NCI-H526 treated with DMSO at 0.1 percent for 48 hours (cell line): ENCODE data around the gene FRYL.

Experiments
- DNase-seq: peaks from one replicate; lab custom pipeline; 2025; lab: John Stamatoyannopoulos, UW

FRYL gene

DNA sequence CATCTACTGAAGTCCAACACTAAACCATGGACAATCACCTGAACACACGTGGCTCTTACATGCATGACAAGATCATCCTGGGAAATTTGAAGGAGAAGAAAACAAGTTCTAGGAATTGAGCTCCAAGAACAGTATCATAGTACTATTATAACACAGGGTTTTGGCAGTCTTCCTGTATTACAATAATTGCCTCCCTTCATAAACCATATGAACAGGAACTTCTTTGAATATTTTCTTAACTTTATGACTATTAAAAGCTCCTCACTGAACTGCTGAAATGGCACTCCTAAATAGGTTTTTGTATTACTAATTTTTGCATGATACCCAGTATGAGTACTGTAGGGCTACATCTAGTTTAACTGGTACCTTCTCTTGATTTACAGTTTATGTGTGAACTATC lies 160.0 kb downstream of the FRYL start:
- no peak for DNase-seq

DNA sequence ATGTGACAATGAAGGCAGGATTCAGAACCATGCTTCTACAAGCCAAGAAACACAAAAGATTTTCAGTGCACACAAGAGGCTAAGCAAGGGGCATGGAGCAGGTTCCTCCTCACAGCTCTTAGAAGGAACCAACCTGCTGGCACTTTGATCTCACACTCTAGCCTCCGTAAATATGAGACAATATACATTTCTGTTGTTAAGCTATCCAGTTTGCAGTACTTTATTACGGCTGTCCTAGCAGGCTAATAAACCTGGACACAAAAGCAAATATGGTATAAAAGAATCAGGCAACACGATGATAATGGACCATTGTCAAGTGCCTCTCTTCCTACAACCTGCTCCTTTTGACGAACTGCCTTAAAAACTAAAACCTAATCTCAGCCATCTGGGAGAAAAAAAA lies 175.6 kb downstream of the FRYL start:
- no peak for DNase-seq

DNA sequence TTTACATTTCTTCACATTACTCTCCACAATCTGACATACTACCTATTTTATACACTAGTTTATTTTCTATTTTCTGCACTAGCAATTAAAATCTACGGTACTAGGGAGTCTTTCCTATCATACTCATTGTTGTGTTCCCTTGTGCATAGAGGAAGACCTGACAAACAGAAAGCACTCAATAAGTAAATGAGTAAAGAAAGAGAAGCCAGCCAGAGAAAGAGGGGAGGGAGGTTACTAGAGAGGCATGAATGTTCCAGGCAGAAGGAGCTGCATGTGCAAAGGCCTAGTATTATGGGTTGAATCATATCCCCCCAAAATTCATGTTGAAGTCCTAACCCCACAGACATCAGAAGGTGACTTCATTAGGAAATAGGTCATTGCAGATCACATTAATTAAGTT lies 176.0 kb downstream of the FRYL start:
- no peak for DNase-seq

DNA sequence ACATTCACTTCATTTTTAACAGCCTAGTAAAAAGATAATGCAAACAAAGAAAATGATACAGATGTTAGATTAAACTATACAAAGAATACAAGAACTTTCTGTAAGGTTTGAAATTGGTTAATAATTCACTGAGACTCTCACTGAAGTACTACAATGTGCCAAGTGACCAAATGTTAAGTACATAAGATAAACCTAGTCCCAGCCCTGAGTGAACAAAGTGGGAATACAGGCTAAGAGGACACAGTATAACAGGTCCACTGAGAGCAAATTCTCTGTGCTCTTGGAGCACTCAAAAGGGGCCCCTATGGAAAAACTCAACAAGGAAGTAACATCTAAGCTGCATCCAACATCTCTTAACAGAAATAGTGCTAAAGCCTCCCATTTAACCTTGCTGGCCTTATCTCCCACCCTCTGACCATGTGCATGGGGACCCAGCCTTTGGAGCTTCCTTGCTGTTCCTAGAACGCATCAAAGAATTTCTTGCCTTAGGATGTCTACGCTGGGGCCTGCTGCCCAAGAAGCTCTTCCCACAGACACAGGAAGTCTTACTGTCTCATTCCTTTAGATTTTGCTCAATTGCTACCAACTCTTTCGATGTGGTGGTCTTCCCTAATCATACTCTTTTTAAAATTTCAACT lies 176.6 kb downstream of the FRYL start:
- no peak for DNase-seq

DNA sequence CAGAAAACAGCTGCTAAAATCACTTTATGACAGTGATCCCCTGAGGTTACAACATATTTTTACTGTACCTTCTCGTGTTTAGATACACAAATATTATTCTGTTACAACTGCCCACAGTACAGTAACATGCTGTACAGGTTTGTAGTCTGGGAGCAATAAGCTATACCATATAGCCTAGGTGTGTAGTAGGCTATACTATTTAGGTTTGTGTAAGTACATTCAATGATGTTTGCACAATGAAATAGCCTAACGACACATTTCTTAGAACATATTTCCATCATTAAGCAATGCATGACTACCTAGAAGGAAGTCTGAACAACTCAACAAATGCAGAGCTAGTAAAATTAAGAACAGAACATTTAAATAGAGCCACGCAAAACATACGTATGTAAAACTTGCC lies 177.3 kb downstream of the FRYL start:
- DNase-seq, result peak; percentile 87

DNA sequence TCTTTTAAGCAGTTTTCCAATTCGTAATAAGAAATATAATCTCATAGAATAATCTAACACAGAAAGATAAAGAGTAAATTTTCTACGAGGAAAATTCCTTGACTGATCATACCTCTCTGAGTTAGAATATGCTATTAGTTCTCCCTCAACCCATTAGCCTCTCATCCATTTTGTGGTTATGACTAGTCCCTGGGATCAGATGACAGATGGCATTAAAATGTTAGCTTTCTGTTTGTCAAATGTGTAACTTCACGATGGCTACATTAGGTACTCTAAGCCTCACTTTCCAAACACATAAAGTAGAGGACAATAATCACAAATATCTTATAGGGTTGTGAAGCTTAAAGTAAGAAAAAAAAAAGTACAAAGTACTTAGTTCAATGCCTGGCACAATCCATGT lies 177.9 kb downstream of the FRYL start:
- peak; percentile 56 for DNase-seq

DNA sequence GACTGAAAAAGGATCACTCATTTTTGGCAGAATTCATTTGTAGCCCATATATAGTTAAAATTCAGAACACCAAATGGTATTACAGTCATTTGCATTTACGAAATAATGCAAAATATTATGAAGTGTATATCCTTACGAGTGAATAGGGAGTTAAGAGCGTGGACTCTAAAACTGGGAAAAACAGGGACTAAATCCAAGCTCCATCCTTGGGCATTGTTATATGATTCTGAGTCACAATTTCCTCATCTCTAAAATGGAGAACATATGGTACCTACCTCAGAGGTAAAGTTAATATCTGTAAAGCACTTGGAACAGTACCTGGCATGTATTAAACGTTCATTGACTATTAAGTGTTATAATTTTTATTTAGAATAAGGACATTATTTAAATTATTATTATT lies 183.7 kb downstream of the FRYL start:
- no peak for DNase-seq

DNA sequence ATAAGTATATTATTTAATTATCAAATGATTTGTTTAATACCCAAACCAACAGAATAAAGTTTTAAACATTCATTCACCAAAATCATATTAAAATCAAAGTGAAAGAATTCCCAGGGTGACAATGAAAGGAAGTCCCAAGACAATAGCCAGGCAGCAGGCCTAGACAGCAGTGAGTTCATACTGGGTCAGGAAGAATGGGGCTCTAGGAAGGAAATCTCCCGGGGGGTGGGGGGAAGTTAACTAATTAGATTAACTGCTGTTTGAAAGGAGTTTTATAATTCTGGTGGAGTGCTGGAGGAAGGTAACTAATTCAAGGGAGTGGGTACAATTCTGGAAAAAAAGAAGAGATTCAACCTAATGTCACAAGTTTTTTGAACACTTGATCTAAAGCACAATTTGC lies 185.9 kb downstream of the FRYL start:
- DNase-seq, result no peak

DNA sequence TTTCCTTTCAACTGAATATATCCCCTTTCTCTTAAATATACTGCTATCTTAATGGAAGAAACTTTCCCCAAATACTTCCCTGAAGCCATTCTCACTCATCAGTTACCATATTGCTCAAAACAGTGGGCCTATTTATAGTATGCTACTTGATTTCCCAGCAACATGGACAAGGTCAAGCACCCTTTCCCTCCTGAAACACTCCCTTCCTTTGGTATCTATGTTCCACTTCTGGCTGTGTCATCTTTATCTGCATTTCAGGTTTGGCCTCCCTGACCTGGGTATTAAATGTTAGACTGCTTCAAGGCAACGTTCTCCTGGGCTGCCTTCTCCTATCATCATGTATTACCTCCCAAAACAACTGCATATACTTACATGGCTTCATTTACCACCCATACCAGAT lies 188.7 kb downstream of the FRYL start:
- no peak for DNase-seq

DNA sequence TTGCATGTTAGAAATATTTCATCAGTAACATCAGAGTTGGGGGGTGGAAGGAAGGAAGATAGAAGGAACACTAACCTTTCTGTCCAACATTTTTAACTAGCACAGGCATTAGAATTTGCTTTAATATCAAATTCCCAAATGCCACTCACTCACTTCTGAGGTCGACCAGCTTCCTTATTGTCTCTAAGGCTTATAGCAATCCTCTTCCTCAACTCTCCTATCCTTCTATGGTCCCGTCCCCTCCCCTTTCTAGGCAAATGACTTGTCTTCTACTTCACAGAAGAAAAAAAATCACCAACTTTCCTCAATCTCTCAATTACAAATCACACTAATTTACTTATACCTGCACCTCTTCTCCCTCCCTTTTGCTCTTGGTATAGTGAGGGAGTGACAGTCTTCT lies 189.2 kb downstream of the FRYL start:
- no peak for DNase-seq

DNA sequence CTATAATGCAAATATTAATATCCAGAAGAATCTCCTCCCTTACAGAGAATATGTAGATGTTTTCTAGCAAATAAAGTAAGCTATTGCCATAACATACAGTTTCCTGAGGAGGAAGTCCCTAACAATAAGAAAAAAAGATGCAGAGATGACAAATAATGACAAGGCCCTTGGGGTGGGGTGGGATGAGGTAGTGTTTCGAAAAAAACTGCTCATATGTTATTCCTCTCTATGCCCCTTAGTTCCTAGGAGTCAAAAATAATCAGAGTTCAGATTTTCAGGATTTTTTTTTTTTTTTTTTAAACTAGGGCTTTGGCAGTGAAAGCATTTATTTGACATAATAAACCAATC lies 191.0 kb downstream of the FRYL start:
- DNase-seq, result no peak

DNA sequence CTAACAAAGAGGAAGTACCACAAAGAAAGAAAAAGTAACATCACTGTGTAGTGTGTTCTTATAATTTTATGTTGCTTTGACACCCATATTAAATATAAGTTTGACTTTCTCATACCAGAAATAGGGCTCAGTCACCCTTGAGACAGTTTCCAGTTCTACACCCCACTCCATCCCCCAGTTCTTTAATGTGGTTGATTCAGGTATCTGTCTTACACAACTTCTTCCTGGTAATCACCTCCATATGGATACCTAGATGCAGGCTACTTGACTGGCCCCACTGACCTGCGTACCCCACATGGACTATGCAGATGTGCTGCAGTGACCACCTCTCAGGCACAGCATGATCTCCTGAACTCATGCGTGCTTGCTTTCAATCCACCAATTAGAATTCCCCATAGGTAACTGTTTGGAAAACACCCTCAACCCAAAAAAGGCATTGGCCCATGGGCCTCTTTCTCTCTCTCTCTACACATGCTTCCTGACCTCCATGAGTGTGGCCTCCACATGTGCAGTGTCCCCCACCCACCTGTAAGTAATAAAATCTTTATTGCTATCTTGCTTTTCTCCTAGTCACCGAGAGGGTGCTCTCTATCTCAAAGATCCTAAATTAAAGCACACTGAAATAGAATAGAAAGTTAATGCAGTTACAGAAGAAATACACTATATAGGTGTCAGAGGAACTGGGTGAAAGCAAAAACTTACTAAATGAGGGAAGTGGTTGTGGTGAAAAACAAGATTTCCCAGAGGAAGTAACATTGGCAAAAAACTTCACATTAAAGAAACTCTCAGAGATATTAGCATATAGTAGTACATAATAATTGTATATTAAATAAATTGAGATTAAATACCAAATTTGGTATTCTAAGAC lies 191.6 kb downstream of the FRYL start:
- DNase-seq, result no peak

DNA sequence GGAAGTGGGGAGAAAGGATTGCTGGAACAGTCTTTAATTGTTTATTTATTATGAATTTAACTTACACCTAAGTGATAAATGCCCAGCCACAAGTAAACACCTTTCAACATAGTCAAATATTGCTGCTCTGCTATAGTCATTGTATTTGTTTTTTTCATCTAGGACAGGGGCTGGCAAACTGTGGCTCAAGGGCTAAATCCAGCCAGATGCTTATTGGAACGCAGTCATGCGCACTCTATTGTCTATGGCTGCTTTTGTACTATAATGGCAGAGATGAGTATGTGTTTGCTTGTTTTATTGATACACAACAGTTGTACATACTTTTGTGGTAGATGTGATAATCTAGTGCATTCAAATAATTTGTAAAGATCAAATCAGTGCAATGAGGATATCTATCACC lies 194.7 kb downstream of the FRYL start:
- DNase-seq, result no peak

DNA sequence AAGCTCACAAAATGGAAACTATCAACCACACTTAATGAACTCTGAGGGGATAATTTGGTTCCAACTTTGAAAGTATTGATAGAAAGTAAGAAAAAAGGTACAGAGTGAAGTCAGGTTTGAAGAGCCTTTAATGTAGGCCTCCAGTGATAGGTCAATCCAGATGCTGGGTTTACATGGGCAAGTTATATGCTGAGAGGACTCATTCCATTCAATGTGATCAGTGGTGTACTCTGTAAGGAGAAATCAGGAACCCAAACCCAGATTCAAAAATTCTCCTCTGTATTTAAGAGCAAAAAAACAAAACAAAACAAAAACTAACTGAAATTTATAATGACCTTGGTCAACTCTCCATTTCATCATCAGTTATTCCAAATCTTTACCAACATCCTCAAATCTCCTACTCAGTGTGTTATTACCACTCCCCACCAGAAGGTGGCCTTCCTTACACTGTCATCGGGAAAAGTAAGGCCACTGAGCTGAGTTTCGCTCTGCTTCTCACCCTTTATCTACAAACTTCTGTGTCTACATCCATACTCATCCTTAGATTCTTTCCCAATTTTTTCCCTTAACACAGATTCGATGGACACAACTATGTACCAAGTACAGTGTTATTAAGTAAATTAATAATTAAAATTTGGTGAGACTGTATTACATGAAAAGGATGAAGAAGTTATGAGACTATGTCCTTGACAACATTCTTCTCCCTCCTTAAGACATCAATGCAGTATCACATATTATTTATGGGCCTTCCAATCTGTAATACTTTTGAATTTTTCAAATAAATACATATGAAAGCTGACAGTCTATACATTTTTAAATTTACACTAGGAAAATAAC lies 201.7 kb downstream of the FRYL start:
- peak; percentile 32 for DNase-seq

DNA sequence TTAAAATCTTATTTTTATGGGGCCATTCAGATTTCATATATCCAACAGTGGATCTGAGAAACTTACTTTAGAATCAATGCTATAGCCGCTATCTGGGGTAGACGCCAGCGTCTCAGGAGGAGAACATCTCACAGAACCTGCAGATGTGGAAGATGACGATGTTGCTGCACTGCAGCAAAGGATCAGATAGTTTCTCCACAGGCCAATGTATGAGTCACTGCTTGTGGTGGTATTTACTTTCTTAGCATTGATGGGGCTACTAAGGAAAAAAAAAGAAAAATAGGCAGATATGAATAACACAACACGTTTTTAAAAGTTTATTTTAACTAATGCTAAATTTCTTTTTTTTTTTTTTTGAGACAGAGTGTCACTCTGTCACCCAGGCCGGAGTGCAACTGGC lies 204.1 kb downstream of the FRYL start:
- no peak for DNase-seq

DNA sequence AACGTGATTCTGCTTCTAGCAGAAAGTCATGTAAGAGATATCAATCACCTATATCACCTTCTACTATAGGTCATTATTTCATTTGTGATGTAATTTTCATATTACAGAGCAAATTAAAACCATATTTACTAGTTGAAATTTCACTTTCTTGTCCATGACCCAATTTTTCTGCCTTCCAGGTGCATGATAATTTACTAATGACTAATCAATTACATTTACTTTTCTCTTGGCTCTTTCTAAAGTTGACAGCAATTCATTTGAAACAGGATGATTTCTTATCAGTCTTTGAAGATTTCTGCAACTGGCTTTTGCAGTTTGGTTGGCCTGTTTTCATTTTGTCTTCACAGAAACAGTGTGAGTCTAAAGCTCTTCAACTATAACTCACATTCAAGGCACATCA lies 208.6 kb downstream of the FRYL start:
- no peak for DNase-seq

DNA sequence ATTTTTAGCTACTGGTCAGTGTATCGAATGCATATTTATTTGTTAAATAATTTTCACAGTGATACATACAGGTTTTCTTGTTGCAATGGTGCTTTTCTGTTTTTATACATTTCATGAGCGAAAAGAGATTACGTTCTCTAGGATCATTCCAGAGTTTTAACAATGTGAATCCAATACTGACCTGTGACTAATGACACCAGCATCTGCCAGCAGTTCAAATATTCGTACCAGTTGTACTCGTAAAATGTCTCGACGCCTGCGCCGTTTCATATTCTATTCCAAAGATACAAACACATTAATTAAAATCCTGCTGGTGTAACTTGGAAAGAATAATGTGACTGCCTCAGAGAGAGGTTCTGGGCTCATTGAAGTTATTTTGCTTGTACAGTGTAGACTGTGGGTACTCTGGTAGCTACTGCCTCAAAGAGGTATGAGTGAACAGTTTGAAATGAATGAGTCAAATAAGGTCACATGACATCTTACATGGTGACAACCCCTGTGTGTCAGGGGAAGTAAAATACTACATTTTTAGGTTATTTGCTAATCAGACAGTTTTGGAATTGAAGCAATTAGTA lies 209.3 kb downstream of the FRYL start:
- no peak for DNase-seq

DNA sequence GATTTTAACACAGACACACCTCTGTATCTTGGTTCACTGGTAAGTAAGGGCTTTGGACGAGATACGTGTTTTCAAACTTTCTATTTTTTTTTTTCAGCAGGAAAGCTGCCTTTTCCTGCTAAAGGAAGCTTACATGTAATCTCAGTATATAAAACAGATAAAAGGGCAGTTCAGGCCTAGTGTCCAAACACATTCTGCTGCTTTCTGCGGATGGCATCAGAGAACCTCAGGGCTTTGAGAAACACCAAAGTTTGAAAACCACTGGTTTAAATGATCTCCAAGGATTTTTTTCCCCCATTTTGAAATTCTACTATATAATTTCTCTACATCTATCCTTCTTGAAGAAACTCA lies 214.1 kb downstream of the FRYL start:
- DNase-seq, result no peak

DNA sequence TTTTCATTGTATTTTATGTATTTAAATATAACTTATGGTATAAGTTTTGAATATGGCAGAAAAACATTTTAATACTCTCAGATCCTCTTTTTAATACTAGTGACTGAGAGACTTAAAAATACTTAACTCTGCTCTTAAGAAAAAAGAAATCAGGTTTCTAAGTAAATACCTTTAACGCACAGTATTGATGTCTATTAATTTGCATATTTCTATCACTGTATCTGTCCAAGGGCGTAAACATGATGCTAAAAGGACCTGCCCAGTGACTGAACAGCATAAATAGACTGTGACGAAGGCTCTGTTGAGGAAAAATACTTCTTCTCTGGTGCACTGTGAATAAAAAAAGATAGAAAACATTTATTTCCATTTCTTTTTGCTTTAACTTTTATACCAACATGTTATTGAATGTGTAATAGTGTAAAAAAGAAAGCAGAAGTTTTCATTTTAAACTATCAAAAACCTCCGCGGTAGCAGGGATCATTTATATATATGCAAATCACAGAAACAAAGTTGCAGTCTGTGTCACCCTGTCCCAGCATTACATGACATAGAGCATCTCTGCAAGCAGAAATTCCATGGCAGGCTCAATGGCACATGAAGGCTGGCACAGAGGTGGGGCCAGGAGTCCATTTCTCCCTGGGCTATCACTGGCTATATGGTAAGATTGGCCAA lies 214.6 kb downstream of the FRYL start:
- no peak for DNase-seq

DNA sequence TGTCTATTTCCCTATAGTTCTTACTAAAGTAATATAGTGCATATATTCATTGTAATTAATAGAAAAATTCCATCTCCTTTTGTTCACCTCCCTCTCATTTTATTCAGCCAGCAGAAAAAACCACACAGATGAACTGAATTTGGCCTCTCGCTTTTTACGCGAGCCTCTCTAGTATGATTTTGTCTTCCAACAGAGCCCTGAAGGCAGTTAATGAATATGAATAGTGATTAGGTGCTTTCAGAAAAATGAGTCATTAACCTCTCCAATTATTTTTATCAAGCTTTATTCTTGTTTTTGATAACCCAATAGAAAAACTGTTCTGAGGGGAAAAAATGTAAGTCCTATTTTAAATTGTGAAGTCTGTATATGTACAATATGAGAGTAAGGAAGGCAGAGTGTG lies 215.9 kb downstream of the FRYL start:
- DNase-seq, result no peak

DNA sequence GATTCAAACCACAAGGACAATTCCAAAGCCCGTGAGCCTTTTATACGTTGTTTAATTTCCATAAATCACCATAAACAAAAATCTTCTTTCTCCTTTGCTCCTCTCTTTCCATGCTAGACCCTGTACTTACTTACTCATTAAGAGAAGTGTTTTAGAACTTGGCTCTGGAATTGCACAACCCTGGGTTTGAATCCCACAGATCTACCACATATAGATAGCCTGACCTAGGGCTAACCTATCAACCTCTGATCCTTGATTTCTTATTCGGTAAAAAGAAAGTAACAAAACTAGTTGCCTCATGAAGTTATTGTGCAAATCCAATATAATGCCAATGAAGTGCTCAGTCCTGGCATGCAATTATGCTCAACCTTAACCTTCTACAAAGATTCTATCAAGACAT lies 221.3 kb downstream of the FRYL start:
- DNase-seq, result no peak

DNA sequence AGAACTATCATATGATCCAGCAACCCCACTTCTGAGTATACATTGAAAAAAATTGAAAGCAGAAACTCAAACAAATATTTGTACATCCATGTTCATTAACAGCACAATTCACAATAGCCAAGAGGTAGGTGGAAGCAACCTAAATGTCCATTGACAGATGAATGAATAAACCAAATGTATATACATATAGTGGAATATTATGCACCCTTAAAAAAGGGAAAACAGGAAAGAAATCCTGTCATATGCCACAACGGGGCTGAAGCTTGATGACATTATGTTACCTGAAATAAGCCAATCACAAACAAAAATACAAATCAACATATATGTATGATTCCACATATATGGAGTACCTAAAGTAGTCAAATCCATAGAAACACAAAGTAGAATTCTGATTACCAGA lies 222.1 kb downstream of the FRYL start:
- DNase-seq, result no peak
